ENCODE measurements around the gene AFAP1L1. TPM values are rescaled to one million over a fixed set of nuclear protein-coding genes. Genes with fewer than 3 reads are reported as not detected.

Gene AFAP1L1
- total and polyA plus RNA-seq, 2 donors (not counting 3 experiments of a cell fraction or from before 2014, with no cell fraction given): 7.9 to 73.2 TPM

DNA sequence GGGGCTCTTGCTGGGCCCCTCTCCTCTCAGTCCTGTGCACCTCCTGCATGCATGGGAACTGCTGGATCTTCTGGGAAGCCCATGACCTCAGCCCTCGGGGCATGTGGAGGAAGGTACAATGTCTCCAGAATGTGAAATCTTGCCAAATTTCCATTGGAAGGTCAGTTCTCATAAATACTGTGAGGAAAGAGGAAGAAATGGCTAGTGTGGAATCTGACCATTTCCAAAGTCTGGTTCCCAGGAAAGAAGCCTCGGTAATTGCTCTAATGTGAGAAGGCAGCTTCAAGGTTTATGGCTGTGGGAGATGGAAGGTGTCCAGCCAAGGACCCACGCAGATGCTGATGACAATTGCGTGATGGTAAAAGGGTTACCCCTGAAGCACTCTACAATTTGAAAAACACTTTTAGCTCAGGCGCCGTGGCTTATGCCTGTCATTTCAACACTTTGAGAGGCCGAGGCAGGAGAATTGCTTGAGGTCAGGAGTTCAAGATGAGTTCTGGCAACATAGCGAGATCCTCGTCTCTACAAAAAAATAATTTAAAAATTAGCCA, 115.5 kb downstream of the AFAP1L1 start:
- DNase-seq (ENCODE audit: low read depth, low spot score) (no peak), FAIRE-seq (no peak)
- Histone ChIP-seq H3K36me3 (ENCODE audit: control insufficient read depth in 2 of 2, extremely low read depth in 1 of 2, insufficient read depth in 2 of 2, low read length in 2 of 2) (no peaks in the 10 kb centered on the region), H3K4me1 (ENCODE audit: control insufficient read depth, extremely low read depth, insufficient read depth, low read length) (no peaks in the 10 kb centered on the region), H3K4me3 (replicated peaks in 1 of 3; ENCODE audit: insufficient read depth in 1 of 3, low read depth in 1 of 3, low read length in 3 of 3) (no peak overlapping the region), H3K4me2 (ENCODE audit: insufficient read depth, low read length) (no peak overlapping the region), H3K9ac (replicated peaks; ENCODE audit: extremely low read depth, insufficient read depth, low read length) (no peak overlapping the region), H3K79me2 (ENCODE audit: control insufficient read depth, insufficient read depth, low read length) (no peaks in the 10 kb centered on the region), H2AFZ (ENCODE audit: low read depth, low read length) (no peak overlapping the region), H3K9me1 (replicated peaks; ENCODE audit: control insufficient read depth, extremely low read depth, insufficient read depth, low read length) (no peaks in the 10 kb centered on the region), H3K9me3 (replicated peaks; ENCODE audit: control insufficient read depth, insufficient read depth, low read length) (no peaks in the 10 kb centered on the region), H3K27me3 (ENCODE audit: control insufficient read depth in 2 of 2, insufficient read depth in 2 of 2, low read length in 2 of 2) (no peaks in the 10 kb centered on the region), H4K20me1 (replicated peaks; ENCODE audit: control insufficient read depth, extremely low read depth, insufficient read depth, low read length) (no peaks in the 10 kb centered on the region), H3K27ac (ENCODE audit: insufficient read depth, low read depth, low read length) (no peak overlapping the region)
- intact Hi-C loops (cut with micrococcal nuclease): no loop called here
- ChIA-PET CTCF (interaction anchor here (0.8 to 3.0 kb wide), 7 partner anchors 11 to 231 kb away, joined by 3 to 15 read pairs (median 5); no protein-coding TSS in a partner anchor), POLR2A (no interaction called here)
- dilution Hi-C loops (cut with MboI; ENCODE audit: extremely low pct_ligation_motif_present, low sequenced_read_pairs): no loop called here
- TF ChIP-seq JUN (IDR thresholded peaks at IDR 0.05; ENCODE audit: borderline replicate concordance, insufficient read depth, insufficient read length, low read depth) (no peak), POLR2AphosphoS5 (IDR thresholded peaks at IDR 0.05; ENCODE audit: insufficient read depth, low read depth, low read length) (no peak), MYC (IDR thresholded peaks at IDR 0.05; ENCODE audit: low read depth, low read length) (no peak), EZH2 (IDR thresholded peaks at IDR 0.05; ENCODE audit: borderline replicate concordance, low read depth, low read length, severe bottlenecking) (no peak), MAX (IDR thresholded peaks at IDR 0.05; ENCODE audit: insufficient read depth, insufficient read length) (no peak), FOS (IDR thresholded peaks at IDR 0.05; ENCODE audit: borderline replicate concordance, insufficient read depth, low read length) (no peak), GATA2 (IDR thresholded peaks at IDR 0.05; ENCODE audit: insufficient read depth, insufficient read length, low read depth, low read length) (no peak), POLR2A (IDR thresholded peaks at IDR 0.05; ENCODE audit: low read depth, low read length) (no peak)
- TF ChIP-seq, protein P1, sequence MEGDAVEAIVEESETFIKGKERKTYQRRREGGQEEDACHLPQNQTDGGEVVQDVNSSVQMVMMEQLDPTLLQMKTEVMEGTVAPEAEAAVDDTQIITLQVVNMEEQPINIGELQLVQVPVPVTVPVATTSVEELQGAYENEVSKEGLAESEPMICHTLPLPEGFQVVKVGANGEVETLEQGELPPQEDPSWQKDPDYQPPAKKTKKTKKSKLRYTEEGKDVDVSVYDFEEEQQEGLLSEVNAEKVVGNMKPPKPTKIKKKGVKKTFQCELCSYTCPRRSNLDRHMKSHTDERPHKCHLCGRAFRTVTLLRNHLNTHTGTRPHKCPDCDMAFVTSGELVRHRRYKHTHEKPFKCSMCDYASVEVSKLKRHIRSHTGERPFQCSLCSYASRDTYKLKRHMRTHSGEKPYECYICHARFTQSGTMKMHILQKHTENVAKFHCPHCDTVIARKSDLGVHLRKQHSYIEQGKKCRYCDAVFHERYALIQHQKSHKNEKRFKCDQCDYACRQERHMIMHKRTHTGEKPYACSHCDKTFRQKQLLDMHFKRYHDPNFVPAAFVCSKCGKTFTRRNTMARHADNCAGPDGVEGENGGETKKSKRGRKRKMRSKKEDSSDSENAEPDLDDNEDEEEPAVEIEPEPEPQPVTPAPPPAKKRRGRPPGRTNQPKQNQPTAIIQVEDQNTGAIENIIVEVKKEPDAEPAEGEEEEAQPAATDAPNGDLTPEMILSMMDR (IDR thresholded peaks at IDR 0.05; ENCODE audit: extremely low read depth in 1 of 2, insufficient read depth in 1 of 2, low read depth in 1 of 2, low read length in 2 of 2): no peak
- BruUV-seq (replicated peaks): no TSS peak
